H9 (cell line): Measurements from ENCODE around the gene SPOCK3. TPM values are rescaled to one million over a fixed set of nuclear protein-coding genes. Genes with fewer than 3 reads are reported as not detected.

Source experiments
- DNase-seq: peaks from one replicate; pipeline ENCODE4 v3.0.0-alpha.2; 2017
- H2AFZ ChIP-seq: one replicate; pipeline ENCODE4 v1.6.1; 2013; ENCODE audit warnings: mild to moderate bottlenecking, low read length, control low read depth, moderate library complexity
- H2AK5ac ChIP-seq: 2 replicates; pipeline ENCODE4 v1.6.1; 2013; ENCODE audit warnings: low read length, control low read depth, mixed read lengths; ENCODE audit not compliant: insufficient read length
- H2BK120ac ChIP-seq: one replicate; pipeline ENCODE4 v1.6.1; 2013; ENCODE audit warnings: low read depth, mild to moderate bottlenecking, low read length, control low read depth, inconsistent platforms; ENCODE audit not compliant: poor library complexity, severe bottlenecking
- H2BK12ac ChIP-seq: 2 replicates; pipeline ENCODE4 v1.6.1; 2013; ENCODE audit warnings: low read length, control low read depth, mixed read lengths, low read depth; ENCODE audit not compliant: insufficient read length
- H2BK15ac ChIP-seq: 2 replicates; pipeline ENCODE4 v1.6.1; 2013; ENCODE audit warnings: low read depth, low read length, control low read depth
- H2BK20ac ChIP-seq: one replicate; pipeline ENCODE4 v1.6.1; 2013; ENCODE audit warnings: low read depth, mild to moderate bottlenecking, low read length, control low read depth, inconsistent platforms; ENCODE audit not compliant: poor library complexity, severe bottlenecking
- H2BK5ac ChIP-seq: 2 replicates; pipeline ENCODE4 v1.6.1; 2013; ENCODE audit warnings: low read length, control low read depth, mixed read lengths; ENCODE audit not compliant: insufficient read length
- H3K14ac ChIP-seq: 2 replicates; pipeline ENCODE4 v1.6.1; 2013; ENCODE audit warnings: low read length, control low read depth; ENCODE audit not compliant: insufficient read depth
- H3K18ac ChIP-seq: 2 replicates; pipeline ENCODE4 v1.6.1; 2013; ENCODE audit warnings: low read depth, mild to moderate bottlenecking, mixed read lengths, low read length, control low read depth; ENCODE audit not compliant: insufficient read length
- H3K23ac ChIP-seq: 2 replicates; pipeline ENCODE4 v1.6.1; 2013; ENCODE audit warnings: low read length, control low read depth, mixed read lengths, low read depth; ENCODE audit not compliant: insufficient read length
- H3K23me2 ChIP-seq: 2 replicates; pipeline ENCODE4 v1.6.1; 2013; ENCODE audit warnings: low read depth, mild to moderate bottlenecking, mixed read lengths, low read length, control low read depth; ENCODE audit not compliant: insufficient read length, poor library complexity, severe bottlenecking
- H3K27ac ChIP-seq: 2 replicates; pipeline ENCODE4 v1.5.1; 2013; ENCODE audit warnings: low read length, control low read depth, mixed read lengths, low read depth; ENCODE audit not compliant: insufficient read length
- H3K27me3 ChIP-seq: 2 replicates; pipeline ENCODE4 v1.6.1; 2013; ENCODE audit warnings: low read length, control low read depth, inconsistent platforms; ENCODE audit not compliant: insufficient read depth
- H3K4ac ChIP-seq: 2 replicates; pipeline ENCODE4 v1.6.1; 2013; ENCODE audit warnings: low read depth, mild to moderate bottlenecking, control low read depth, inconsistent platforms, low read length, moderate library complexity
- H3K4me1 ChIP-seq: 2 replicates; pipeline ENCODE4 v1.6.1; 2013; ENCODE audit warnings: low read length, control low read depth, inconsistent platforms; ENCODE audit not compliant: insufficient read depth
- H3K4me2 ChIP-seq: 2 replicates; pipeline ENCODE4 v1.6.1; 2013; ENCODE audit warnings: low read length, control low read depth, mixed read lengths; ENCODE audit not compliant: insufficient read length, insufficient read depth
- H3K56ac ChIP-seq: 2 replicates; pipeline ENCODE4 v1.6.1; 2013; ENCODE audit warnings: low read depth, mild to moderate bottlenecking, mixed read lengths, low read length, control low read depth; ENCODE audit not compliant: insufficient read length
- H3K79me1 ChIP-seq: 2 replicates; pipeline ENCODE4 v1.6.1; 2013; ENCODE audit warnings: low read depth, mild to moderate bottlenecking, moderate library complexity, low read length, control low read depth, inconsistent platforms; ENCODE audit not compliant: insufficient read depth, poor library complexity, severe bottlenecking
- H3K79me2 ChIP-seq: 2 replicates; pipeline ENCODE4 v1.6.1; 2013; ENCODE audit warnings: low read length, control low read depth, inconsistent platforms; ENCODE audit not compliant: insufficient read depth
- H3K9ac ChIP-seq: 2 replicates; pipeline ENCODE4 v1.6.1; 2013; ENCODE audit warnings: low read length, control low read depth, mixed read lengths; ENCODE audit not compliant: insufficient read length; ENCODE audit errors: extremely low read depth
- H3K9me3 ChIP-seq: one replicate; pipeline ENCODE4 v1.6.1; 2013; ENCODE audit warnings: low read depth, low read length, inconsistent platforms; ENCODE audit not compliant: control insufficient read depth
- H3T11ph ChIP-seq: one replicate; pipeline ENCODE4 v1.6.1; 2013; ENCODE audit warnings: mild to moderate bottlenecking, low read length, control low read depth, inconsistent platforms
- H4K20me1 ChIP-seq: one replicate; pipeline ENCODE4 v1.6.1; 2013; ENCODE audit not compliant: control insufficient read depth, insufficient read length, insufficient read depth
- H4K5ac ChIP-seq: 2 replicates; pipeline ENCODE4 v1.6.1; 2013; ENCODE audit warnings: low read depth, mild to moderate bottlenecking, mixed read lengths, low read length, control low read depth; ENCODE audit not compliant: insufficient read length
- H4K8ac ChIP-seq: replicated peaks from 2 replicates; pipeline ENCODE4 v1.6.1; 2013; ENCODE audit warnings: low read length, control low read depth, mixed read lengths, low read depth; ENCODE audit not compliant: insufficient read length
- H4K91ac ChIP-seq: 2 replicates; pipeline ENCODE4 v1.6.1; 2013; ENCODE audit warnings: low read depth, mild to moderate bottlenecking, moderate library complexity, mixed read lengths, low read length, control low read depth; ENCODE audit not compliant: insufficient read length
- H3K27ac Mint-ChIP-seq, 3 experiments: 2 replicates in 2 of 3; 3 replicates in 1 of 3; pipeline ENCODE4 v1.8.0; 2020 to 2021; ENCODE audit warnings: mixed read lengths in 3 of 3, mild to moderate bottlenecking in 1 of 3, moderate library complexity in 1 of 3
- H3K27me3 Mint-ChIP-seq: 2 replicates; pipeline ENCODE4 v1.8.0; 2021; ENCODE audit warnings: low read depth, mild to moderate bottlenecking, moderate library complexity, mixed read lengths
- H3K36me3 Mint-ChIP-seq, 3 experiments: 2 replicates in 2 of 3; 3 replicates in 1 of 3; pipeline ENCODE4 v1.8.0; 2020 to 2021; ENCODE audit warnings: low read depth in 3 of 3, mixed read lengths in 3 of 3; ENCODE audit not compliant: insufficient read depth in 1 of 3
- H3K4me1 Mint-ChIP-seq, 2 experiments: 2 replicates each; pipeline ENCODE4 v1.8.0; 2020; ENCODE audit warnings: mixed read lengths in 2 of 2
- H3K4me3 Mint-ChIP-seq, 2 experiments: 2 replicates in 1 of 2; 3 replicates in 1 of 2; pipeline ENCODE4 v1.8.0; 2020 to 2021; ENCODE audit warnings: mild to moderate bottlenecking in 2 of 2, mixed read lengths in 2 of 2, moderate library complexity in 1 of 2
- H3K9me3 Mint-ChIP-seq, 2 experiments: 2 replicates in 1 of 2; 3 replicates in 1 of 2; pipeline ENCODE4 v1.8.0; 2020; ENCODE audit warnings: mild to moderate bottlenecking in 2 of 2, mixed read lengths in 2 of 2, moderate library complexity in 1 of 2
- total RNA-seq: library from RNA; stranded (reverse); gene quantifications from 2 replicates; pipeline ENCODE4 v1.2.1, GENCODE V29; 2021
- TF ChIP-seq, protein P1 (sequence below): fragments of 200-600 bp; sonication (generic); conservative IDR thresholded peaks from 3 replicates; pipeline ENCODE4 v1.8.0; 2021; ENCODE audit warnings: antibody characterized with exemption, mild to moderate bottlenecking

Gene SPOCK3
- total RNA-seq, 1 experiment from 2014 or later: 0.28 TPM

DNA sequence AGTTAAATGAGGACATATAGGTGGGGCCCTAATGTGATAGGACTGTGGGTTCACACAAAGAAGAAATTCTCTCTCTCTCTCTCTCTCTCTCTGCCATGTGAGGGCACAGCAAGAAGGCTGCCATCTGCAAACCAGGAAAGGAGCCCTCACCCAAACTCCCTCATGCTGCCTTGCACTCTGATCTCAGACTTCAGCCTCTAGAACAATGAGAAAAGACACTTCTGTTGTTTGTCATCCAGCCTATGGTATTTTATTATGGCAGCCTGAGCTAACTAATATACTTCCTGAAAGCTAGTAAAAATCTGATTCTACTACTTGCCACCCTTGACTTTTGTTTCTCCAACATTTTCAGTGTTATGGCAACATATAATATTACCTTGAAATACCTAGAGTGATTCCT, 425.9 kb downstream of the SPOCK3 start:
- no peak overlapping the region for H4K5ac ChIP-seq
- DNase-seq: no peak
- H3K9me3 ChIP-seq: no peaks in the 10 kb centered on the region
- H3K14ac ChIP-seq: no peak overlapping the region
- no peak overlapping the region for H3K9ac ChIP-seq
- no peak overlapping the region for H4K91ac ChIP-seq
- H3K9me3 Mint-ChIP-seq: no peaks in the 10 kb centered on the region
- H3K36me3 Mint-ChIP-seq: no peaks in the 10 kb centered on the region
- H3K56ac ChIP-seq: no peak overlapping the region
- no peak overlapping the region for H2BK12ac ChIP-seq
- no peaks in the 10 kb centered on the region for H3K79me1 ChIP-seq
- H2AFZ ChIP-seq: no peak overlapping the region
- no peak overlapping the region for H3T11ph ChIP-seq
- no peak overlapping the region for H3K23ac ChIP-seq
- TF ChIP-seq, protein P1, sequence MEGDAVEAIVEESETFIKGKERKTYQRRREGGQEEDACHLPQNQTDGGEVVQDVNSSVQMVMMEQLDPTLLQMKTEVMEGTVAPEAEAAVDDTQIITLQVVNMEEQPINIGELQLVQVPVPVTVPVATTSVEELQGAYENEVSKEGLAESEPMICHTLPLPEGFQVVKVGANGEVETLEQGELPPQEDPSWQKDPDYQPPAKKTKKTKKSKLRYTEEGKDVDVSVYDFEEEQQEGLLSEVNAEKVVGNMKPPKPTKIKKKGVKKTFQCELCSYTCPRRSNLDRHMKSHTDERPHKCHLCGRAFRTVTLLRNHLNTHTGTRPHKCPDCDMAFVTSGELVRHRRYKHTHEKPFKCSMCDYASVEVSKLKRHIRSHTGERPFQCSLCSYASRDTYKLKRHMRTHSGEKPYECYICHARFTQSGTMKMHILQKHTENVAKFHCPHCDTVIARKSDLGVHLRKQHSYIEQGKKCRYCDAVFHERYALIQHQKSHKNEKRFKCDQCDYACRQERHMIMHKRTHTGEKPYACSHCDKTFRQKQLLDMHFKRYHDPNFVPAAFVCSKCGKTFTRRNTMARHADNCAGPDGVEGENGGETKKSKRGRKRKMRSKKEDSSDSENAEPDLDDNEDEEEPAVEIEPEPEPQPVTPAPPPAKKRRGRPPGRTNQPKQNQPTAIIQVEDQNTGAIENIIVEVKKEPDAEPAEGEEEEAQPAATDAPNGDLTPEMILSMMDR: no peak
- H2AK5ac ChIP-seq: no peak overlapping the region
- no peak overlapping the region for H2BK120ac ChIP-seq
- 0 out of 4 replicates have a peak, but pooled peaks cover 2 to 4% of the 10 kb centered on the region in 2 experiments for H3K4me1 Mint-ChIP-seq
- no peak overlapping the region for H2BK15ac ChIP-seq
- no peak overlapping the region for H2BK5ac ChIP-seq
- H3K4ac ChIP-seq: no peak overlapping the region
- H3K4me2 ChIP-seq: no peak overlapping the region
- H3K27ac ChIP-seq: no peak overlapping the region
- peak overlapping the region in 1 of 3 experiments; percentile 78; a peak in 1 of 7 replicates for H3K27ac Mint-ChIP-seq
- no peaks in the 10 kb centered on the region for H3K23me2 ChIP-seq
- no peaks in the 10 kb centered on the region for H3K79me2 ChIP-seq
- H3K18ac ChIP-seq: no peak overlapping the region
- H2BK20ac ChIP-seq: no peak overlapping the region
- H4K8ac ChIP-seq: no peak overlapping the region
- H3K4me3 Mint-ChIP-seq: no peak overlapping the region
- no peaks in the 10 kb centered on the region for H3K27me3 ChIP-seq
- no peaks in the 10 kb centered on the region for H3K27me3 Mint-ChIP-seq
- no peaks in the 10 kb centered on the region for H3K4me1 ChIP-seq
- no peaks in the 10 kb centered on the region for H4K20me1 ChIP-seq
